WTC11 (cell line): Measurements from ENCODE around the gene SSH2. TPM values are rescaled to one million over a fixed set of nuclear protein-coding genes. Genes with fewer than 3 reads are reported as not detected.

Experiments
- ATAC-seq: fragments of 200-7000 bp; cut with Tn5 transposase; 2 replicates; pipeline ENCODE4 v1.10.0; 2021; ENCODE audit warnings: mild to moderate bottlenecking, moderate library complexity
- CTCF ChIA-PET: fragments of 300-600 bp; sonication (Branson Sonifier 250); formaldehyde crosslinking; loops from one replicate; lab custom pipeline; 2021; ENCODE audit warnings: antibody characterized with exemption; lab: Charles Lee
- POLR2A ChIA-PET: fragments of 350-600 bp; sonication (Branson Sonifier 250); formaldehyde crosslinking; loops from one replicate; lab custom pipeline; 2021; ENCODE audit warnings: antibody characterized with exemption; lab: Charles Lee
- DNase-seq: peaks from one replicate; pipeline ENCODE4 v3.0.0; 2021; ENCODE audit warnings: low spot score
- H3K27ac Mint-ChIP-seq: 2 replicates; pipeline ENCODE4 v1.8.0; 2021; ENCODE audit warnings: mixed read lengths
- H3K27me3 Mint-ChIP-seq: 2 replicates; pipeline ENCODE4 v1.8.0; 2021; ENCODE audit warnings: low read depth, mild to moderate bottlenecking, moderate library complexity, mixed read lengths
- H3K36me3 Mint-ChIP-seq: 2 replicates; pipeline ENCODE4 v1.8.0; 2021; ENCODE audit warnings: mixed read lengths
- H3K4me1 Mint-ChIP-seq: 2 replicates; pipeline ENCODE4 v1.8.0; 2022; ENCODE audit warnings: mixed read lengths
- H3K4me3 Mint-ChIP-seq: 2 replicates; pipeline ENCODE4 v1.8.0; 2021; ENCODE audit warnings: mild to moderate bottlenecking, moderate library complexity, mixed read lengths
- H3K9me3 Mint-ChIP-seq: 2 replicates; pipeline ENCODE4 v1.8.0; 2021; ENCODE audit warnings: mixed read lengths
- AFF4 ChIP-seq: sonication (generic); formaldehyde crosslinking; IDR thresholded peaks from 2 replicates; pipeline ENCODE4 v1.8.1; 2023; ENCODE audit warnings: mild to moderate bottlenecking, missing genetic modification reagents, borderline replicate concordance
- ATF1 ChIP-seq: sonication (generic); formaldehyde crosslinking; IDR thresholded peaks from 2 replicates; pipeline ENCODE4 v1.8.1; 2023; ENCODE audit warnings: mild to moderate bottlenecking, moderate library complexity, missing genetic modification reagents
- CREB1 ChIP-seq: sonication (generic); formaldehyde crosslinking; IDR thresholded peaks from 2 replicates; pipeline ENCODE4 v1.8.0; 2023; ENCODE audit warnings: mild to moderate bottlenecking, missing genetic modification reagents
- ETV6 ChIP-seq: sonication (generic); formaldehyde crosslinking; IDR thresholded peaks from 2 replicates; pipeline ENCODE4 v1.8.1; 2022; ENCODE audit warnings: mild to moderate bottlenecking, missing genetic modification reagents
- FOXK1 ChIP-seq: sonication (generic); formaldehyde crosslinking; IDR thresholded peaks from 2 replicates; pipeline ENCODE4 v1.8.0; 2022; ENCODE audit warnings: mild to moderate bottlenecking, moderate library complexity, missing genetic modification reagents
- FOXP4 ChIP-seq: sonication (generic); formaldehyde crosslinking; IDR thresholded peaks from 2 replicates; pipeline ENCODE4 v1.8.0; 2022; ENCODE audit warnings: mild to moderate bottlenecking, missing genetic modification reagents
- HMGXB4 ChIP-seq: sonication (generic); formaldehyde crosslinking; IDR thresholded peaks from 2 replicates; pipeline ENCODE4 v1.8.1; 2023; ENCODE audit warnings: mild to moderate bottlenecking, moderate library complexity, missing genetic modification reagents
- RORB ChIP-seq: fragments of 250-450 bp; sonication (Bioruptor Pico); IDR thresholded peaks from 2 replicates; pipeline ENCODE4 v1.9.0; 2021; ENCODE audit warnings: mild to moderate bottlenecking
- SP1 ChIP-seq: sonication (generic); formaldehyde crosslinking; conservative IDR thresholded peaks from 2 replicates; pipeline ENCODE4 v1.8.1; 2022; ENCODE audit warnings: missing genetic modification reagents
- TEAD4 ChIP-seq: sonication (generic); formaldehyde crosslinking; IDR thresholded peaks from 2 replicates; pipeline ENCODE4 v1.8.0; 2022; ENCODE audit warnings: mild to moderate bottlenecking, missing genetic modification reagents
- TP53 ChIP-seq: sonication (generic); formaldehyde crosslinking; IDR thresholded peaks from 2 replicates; pipeline ENCODE4 v1.8.1; 2023; ENCODE audit warnings: mild to moderate bottlenecking, missing genetic modification reagents
- ZBTB43 ChIP-seq: sonication (generic); formaldehyde crosslinking; IDR thresholded peaks from 2 replicates; pipeline ENCODE4 v1.8.1; 2023; ENCODE audit warnings: mild to moderate bottlenecking, missing genetic modification reagents
- ZNF317 ChIP-seq: sonication (generic); formaldehyde crosslinking; IDR thresholded peaks from 2 replicates; pipeline ENCODE4 v1.8.1; 2023; ENCODE audit warnings: low read depth, mild to moderate bottlenecking, moderate library complexity, missing genetic modification reagents, borderline replicate concordance
- ZNF423 ChIP-seq: fragments of 250-450 bp; sonication (Bioruptor Pico); IDR thresholded peaks from 2 replicates; pipeline ENCODE4 v2.1.2; 2022; ENCODE audit warnings: mild to moderate bottlenecking, moderate library complexity
- ZNF671 ChIP-seq: fragments of 250-450 bp; sonication (Bioruptor Pico); IDR thresholded peaks from 2 replicates; pipeline ENCODE4 v1.8.0; 2021; ENCODE audit warnings: mild to moderate bottlenecking
- total RNA-seq: library from RNA; stranded (reverse); gene quantifications from 3 replicates; pipeline ENCODE4 v1.2.3, GENCODE V29; 2021
- TF ChIP-seq, protein P1 (sequence below): sonication (generic); formaldehyde crosslinking; IDR thresholded peaks from 2 replicates; pipeline ENCODE4 v1.8.1; 2022; ENCODE audit warnings: mild to moderate bottlenecking, moderate library complexity, missing genetic modification reagents
- TF ChIP-seq, protein P2 (sequence below): sonication (generic); formaldehyde crosslinking; IDR thresholded peaks from 2 replicates; pipeline ENCODE4 v1.8.1; 2023; ENCODE audit warnings: mild to moderate bottlenecking, missing genetic modification reagents
- TF ChIP-seq, protein P3 (sequence below): sonication (generic); formaldehyde crosslinking; conservative IDR thresholded peaks from 2 replicates; pipeline ENCODE4 v1.8.1; 2023; ENCODE audit warnings: mild to moderate bottlenecking, low read depth, missing genetic modification reagents, moderate library complexity
- TF ChIP-seq, protein P4 (sequence below): sonication (generic); formaldehyde crosslinking; IDR thresholded peaks from 2 replicates; pipeline ENCODE4 v1.8.0; 2023; ENCODE audit warnings: missing genetic modification reagents

Gene SSH2
- total RNA-seq, 1 experiment from 2014 or later: 14.3 TPM

DNA sequence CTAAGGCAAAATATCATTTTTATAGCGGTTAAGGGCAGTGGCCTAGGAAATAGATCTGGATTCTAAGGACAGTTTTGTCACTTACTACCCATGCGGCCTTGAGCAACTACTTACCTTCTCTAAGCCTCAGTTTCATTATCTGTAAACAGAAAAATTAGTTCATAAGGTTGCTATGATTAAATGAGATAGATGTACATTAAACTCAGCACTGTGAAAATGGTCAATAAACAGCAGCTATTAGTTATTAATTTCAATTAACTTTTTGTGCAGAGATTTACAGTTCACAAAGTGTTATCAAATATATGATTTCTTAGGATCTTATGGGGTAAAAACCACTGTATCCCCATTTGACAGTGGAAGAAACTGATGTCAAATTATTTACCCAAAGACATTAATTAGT, 171.8 kb downstream of the SSH2 start:
- ChIA-PET CTCF (interaction anchor here (1.0 to 1.2 kb wide), 2 partner anchors 21 to 174 kb away, joined by 3 to 7 read pairs; no protein-coding TSS in a partner anchor), POLR2A (no interaction called here)
- Mint-ChIP-seq H3K4me3 (no peak overlapping the region), H3K4me1 (peaks cover 14% of the 10 kb centered on the region), H3K36me3 (no peaks in the 10 kb centered on the region), H3K27me3 (peaks cover 21% of the 10 kb centered on the region), H3K27ac (no peak overlapping the region), H3K9me3 (no peaks in the 10 kb centered on the region)
- TF ChIP-seq, protein P1, sequence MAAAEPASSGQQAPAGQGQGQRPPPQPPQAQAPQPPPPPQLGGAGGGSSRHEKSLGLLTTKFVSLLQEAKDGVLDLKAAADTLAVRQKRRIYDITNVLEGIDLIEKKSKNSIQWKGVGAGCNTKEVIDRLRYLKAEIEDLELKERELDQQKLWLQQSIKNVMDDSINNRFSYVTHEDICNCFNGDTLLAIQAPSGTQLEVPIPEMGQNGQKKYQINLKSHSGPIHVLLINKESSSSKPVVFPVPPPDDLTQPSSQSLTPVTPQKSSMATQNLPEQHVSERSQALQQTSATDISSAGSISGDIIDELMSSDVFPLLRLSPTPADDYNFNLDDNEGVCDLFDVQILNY (CRISPR knock-in tag): no peak
- TF ChIP-seq ETV6 (CRISPR knock-in tag) (no peak), SP1 (CRISPR knock-in tag) (no peak), CREB1 (CRISPR knock-in tag) (no peak), TP53 (CRISPR knock-in tag) (no peak)
- TF ChIP-seq, protein P2, sequence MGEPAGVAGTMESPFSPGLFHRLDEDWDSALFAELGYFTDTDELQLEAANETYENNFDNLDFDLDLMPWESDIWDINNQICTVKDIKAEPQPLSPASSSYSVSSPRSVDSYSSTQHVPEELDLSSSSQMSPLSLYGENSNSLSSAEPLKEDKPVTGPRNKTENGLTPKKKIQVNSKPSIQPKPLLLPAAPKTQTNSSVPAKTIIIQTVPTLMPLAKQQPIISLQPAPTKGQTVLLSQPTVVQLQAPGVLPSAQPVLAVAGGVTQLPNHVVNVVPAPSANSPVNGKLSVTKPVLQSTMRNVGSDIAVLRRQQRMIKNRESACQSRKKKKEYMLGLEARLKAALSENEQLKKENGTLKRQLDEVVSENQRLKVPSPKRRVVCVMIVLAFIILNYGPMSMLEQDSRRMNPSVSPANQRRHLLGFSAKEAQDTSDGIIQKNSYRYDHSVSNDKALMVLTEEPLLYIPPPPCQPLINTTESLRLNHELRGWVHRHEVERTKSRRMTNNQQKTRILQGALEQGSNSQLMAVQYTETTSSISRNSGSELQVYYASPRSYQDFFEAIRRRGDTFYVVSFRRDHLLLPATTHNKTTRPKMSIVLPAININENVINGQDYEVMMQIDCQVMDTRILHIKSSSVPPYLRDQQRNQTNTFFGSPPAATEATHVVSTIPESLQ (CRISPR knock-in tag): no peak
- DNase-seq (no peak), ATAC-seq (no peak)

DNA sequence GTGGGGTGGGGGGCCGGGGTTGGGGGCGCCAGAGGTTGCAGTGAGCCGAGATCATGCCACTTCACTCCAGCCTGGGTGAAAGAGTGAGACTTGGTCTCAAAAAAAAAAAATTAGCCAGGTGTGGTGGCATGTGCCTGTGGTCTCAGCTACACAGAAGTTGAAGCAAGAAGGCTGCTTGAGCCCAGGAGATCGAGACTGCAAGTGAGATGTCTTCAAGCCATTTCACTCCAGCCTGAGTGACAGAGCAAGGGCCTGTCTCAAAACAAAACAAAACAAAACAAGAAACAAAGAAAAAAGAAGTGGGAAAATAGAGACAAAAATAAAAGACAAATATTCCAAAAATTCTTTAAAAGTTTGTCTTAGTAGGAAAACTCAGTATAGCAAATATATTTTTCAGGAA, 172.2 kb downstream of the SSH2 start:
- H3K4me3 Mint-ChIP-seq: no peak overlapping the region
- POLR2A ChIA-PET: no interaction called here
- no peaks in the 10 kb centered on the region for H3K36me3 Mint-ChIP-seq
- peaks cover 21% of the 10 kb centered on the region for H3K27me3 Mint-ChIP-seq
- no peak overlapping the region for H3K27ac Mint-ChIP-seq
- CTCF ChIA-PET: interaction anchor here (0.6 to 1.7 kb wide), 3 partner anchors 22 to 979 kb away, joined by 3 to 6 read pairs (median 3); no protein-coding TSS in a partner anchor
- no peaks in the 10 kb centered on the region for H3K9me3 Mint-ChIP-seq
- peaks cover 14% of the 10 kb centered on the region for H3K4me1 Mint-ChIP-seq
- no peak for ATAC-seq
- no peak for DNase-seq
- TF ChIP-seq FOXK1 (CRISPR knock-in tag) (no peak), ATF1 (CRISPR knock-in tag) (no peak), HMGXB4 (no peak), ZNF671 (CRISPR knock-in tag) (no peak), FOXP4 (CRISPR knock-in tag) (no peak), AFF4 (no peak), TEAD4 (CRISPR knock-in tag) (no peak), ZNF317 (CRISPR knock-in tag) (no peak), ZNF423 (CRISPR knock-in tag) (no peak), ZBTB43 (CRISPR knock-in tag) (no peak), RORB (CRISPR knock-in tag) (no peak), TP53 (CRISPR knock-in tag) (no peak)
- TF ChIP-seq, protein P3, sequence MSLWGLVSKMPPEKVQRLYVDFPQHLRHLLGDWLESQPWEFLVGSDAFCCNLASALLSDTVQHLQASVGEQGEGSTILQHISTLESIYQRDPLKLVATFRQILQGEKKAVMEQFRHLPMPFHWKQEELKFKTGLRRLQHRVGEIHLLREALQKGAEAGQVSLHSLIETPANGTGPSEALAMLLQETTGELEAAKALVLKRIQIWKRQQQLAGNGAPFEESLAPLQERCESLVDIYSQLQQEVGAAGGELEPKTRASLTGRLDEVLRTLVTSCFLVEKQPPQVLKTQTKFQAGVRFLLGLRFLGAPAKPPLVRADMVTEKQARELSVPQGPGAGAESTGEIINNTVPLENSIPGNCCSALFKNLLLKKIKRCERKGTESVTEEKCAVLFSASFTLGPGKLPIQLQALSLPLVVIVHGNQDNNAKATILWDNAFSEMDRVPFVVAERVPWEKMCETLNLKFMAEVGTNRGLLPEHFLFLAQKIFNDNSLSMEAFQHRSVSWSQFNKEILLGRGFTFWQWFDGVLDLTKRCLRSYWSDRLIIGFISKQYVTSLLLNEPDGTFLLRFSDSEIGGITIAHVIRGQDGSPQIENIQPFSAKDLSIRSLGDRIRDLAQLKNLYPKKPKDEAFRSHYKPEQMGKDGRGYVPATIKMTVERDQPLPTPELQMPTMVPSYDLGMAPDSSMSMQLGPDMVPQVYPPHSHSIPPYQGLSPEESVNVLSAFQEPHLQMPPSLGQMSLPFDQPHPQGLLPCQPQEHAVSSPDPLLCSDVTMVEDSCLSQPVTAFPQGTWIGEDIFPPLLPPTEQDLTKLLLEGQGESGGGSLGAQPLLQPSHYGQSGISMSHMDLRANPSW (CRISPR knock-in tag): no peak
- TF ChIP-seq, protein P4, sequence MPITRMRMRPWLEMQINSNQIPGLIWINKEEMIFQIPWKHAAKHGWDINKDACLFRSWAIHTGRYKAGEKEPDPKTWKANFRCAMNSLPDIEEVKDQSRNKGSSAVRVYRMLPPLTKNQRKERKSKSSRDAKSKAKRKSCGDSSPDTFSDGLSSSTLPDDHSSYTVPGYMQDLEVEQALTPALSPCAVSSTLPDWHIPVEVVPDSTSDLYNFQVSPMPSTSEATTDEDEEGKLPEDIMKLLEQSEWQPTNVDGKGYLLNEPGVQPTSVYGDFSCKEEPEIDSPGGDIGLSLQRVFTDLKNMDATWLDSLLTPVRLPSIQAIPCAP (CRISPR knock-in tag): no peak
